ENCODE data around the gene ANK3.

- TF ChIP-seq POLR2A (IDR thresholded peaks at IDR 0.05) (no peak), CTCF (IDR thresholded peaks at IDR 0.05) (peak in 4 of 7 experiments; percentile 39 to 65 (median 52))
These were observed 151.5 kb downstream of the ANK3 start for GRCh38 chr10:60237977-60238758.
